Activated CD4-positive, alpha-beta T cell treated with anti-CD3 and anti-CD28 coated beads, Interleukin-2, amount 50 U/mL, for 4 hours (primary cell): ENCODE data around the gene OSM.
"Not testable (repeated sequence)": the region's sequence is repeated elsewhere in the genome, so short reads cannot be mapped to it uniquely, and the experiment has no call there.

Source experiments
- DNase-seq, 2 experiments: peaks; one replicate each; pipeline ENCODE4 v3.0.0-alpha.2; 2020

OSM gene

GRCh38 chr22:30241576-30242371, 24.9 kb downstream of the OSM start:
- no peak for DNase-seq

DNA sequence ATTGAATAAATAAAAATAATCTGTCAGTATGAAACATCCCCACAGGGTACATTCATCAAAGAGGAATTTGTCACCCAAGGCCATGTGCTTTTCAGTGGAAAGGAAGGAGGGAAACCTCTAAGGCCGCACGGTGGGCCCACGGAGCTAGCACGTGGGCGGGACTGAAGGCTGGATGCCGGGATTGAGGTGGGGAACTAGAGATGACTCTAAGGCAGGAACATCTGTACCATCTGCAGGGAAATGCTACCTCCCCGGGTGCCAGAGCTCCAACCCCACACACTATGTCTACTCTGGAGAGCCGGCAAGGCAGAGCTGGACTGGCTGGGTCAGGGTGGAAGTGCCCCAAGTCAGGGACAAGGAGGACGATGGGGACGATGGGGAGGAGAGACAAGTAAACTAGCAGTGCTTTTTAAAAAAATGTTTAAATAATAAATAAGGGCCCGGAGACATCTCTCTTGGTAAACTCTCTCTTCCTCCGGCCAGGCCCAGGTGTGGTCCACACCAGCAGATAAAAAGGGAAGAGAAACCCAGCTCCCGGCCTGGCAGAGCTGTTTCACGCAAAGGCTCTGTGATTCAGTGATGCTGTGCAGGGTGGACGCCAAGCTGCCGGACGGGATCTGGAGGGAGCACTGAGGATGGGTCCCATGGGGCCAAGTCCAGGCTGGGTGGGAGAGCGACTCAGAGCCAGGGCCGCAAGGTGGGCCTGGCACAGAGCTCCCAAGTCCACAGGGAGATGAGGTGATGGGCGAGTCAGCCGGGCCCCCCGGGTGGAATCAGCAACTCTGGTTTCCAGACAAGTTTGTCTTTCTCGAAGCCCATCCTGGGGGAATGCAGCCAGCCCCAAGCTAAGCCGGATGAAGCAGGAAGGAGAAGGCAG, 25.9 kb downstream of the OSM start:
- no peak for DNase-seq

DNA sequence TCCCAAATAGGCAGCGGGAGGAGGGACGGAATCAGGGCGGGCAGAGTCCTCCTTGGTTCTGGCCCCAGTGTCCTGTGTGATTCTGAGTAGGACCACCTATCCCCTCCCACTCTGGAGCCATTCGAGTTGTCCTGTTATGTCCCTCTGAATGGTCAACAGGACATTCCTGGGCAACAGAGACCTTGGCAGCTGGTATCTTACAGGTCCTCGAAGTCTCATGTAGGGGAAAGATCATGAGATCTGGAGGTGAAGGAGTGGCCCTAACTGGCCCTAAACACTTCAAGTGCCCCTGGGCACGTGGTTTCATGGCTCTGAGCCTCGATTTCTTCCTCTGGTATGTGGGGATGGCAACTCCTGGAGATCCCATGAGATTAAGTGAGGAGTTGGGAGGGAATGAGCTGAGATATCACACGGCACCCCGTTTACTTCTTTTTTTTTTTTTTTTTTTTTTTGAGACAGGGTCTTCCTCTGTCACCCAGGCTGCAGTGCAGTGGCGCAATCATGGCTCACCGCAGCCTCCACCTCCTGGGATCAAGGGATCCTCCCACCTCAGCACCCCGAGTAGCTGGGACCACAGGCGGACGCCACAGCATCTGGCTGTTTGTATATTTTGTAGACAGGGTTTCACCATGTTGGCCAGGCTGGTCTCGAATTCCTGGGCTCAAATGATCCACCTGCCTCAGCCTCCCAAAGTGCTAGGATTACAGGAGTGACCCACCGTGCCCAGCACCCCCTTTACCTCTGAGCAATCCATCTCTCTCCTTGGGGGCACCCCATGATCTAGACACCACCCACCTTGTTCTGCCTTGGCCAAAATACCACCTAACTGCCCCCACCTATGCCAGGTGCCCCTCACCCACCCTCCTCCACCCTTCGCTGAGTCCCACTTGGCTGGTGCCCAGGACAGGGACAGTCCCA, 26.9 kb downstream of the OSM start:
- DNase-seq, result no peak

DNA sequence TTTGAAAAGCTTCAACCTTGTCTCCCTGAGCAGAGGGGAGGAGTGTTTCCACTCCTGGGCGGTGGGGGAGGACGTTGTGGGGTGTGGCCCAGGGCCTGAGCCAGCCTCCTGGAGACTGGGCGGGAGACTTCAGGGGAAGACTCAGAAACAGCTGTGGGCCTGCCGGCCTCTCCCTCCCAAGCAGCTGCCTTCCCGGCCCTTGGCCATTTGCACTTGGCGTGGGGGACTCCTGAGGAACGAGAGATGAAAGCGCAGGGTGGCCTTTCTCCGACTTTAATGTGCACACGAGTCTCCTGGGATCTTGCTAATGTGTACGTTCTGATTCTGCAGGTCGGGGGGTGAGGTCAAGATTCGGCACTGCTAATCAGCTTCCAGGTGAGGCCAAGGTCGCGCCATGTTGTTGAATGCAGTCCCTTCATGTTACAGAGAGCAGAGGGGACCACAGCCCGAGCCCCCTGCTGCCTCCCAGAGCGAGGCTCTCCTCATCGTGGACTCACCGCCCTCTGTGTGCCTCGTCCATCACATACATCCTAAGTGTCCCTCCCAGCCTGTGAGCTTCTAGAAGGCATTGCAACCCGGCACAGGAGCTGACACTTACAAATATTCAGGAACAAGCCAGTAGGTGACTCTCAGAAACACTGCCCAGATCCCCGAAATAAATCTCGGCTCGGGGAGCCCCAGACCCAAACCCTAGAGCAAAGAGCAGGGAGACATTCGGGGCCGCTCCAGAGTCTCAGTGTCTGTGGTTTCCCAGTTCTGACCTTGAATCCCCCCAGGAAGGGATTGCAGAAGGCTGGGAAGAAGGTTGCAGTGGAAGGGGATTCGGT, 27.8 kb downstream of the OSM start:
- no peak for DNase-seq

- no peak for DNase-seq
Measured at GRCh38 chr22:30238136-30238535, 28.5 kb downstream of the OSM start.

DNA sequence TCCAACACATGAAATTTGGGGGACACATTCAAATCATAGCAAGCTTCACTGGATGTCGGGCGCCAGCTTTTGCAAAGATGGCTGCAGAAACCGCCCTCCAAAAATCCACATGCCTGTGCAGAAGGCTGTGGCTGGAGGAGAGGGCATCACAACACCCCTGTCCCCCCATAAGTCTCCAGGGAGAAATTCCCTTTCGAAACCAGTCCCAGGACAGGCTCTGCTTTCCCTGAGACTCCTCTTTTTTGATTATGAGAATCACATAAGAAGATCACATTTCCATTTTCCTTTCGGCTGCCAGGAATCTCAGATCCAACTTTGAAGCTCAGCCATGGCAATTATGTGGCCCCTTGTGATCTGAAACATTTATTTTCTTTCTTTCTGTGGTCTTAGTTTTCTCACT, 29.8 kb downstream of the OSM start:
- DNase-seq, result no peak

- DNase-seq, result no peak
Measured at GRCh38 chr22:30235687-30236170, 30.9 kb downstream of the OSM start.

GRCh38 chr22:30234786-30235470, 31.7 kb downstream of the OSM start:
- DNase-seq, result no peak

GRCh38 chr22:30234325-30234724, 32.3 kb downstream of the OSM start:
- DNase-seq, result not testable (repeated sequence)

GRCh38 chr22:30233582-30233981, 33.1 kb downstream of the OSM start:
- no peak for DNase-seq

GRCh38 chr22:30232716-30233218, 33.9 kb downstream of the OSM start:
- no peak for DNase-seq

- DNase-seq, result no peak
Measured at GRCh38 chr22:30230787-30231461, 35.7 kb downstream of the OSM start.

GRCh38 chr22:30230330-30230729, 36.3 kb downstream of the OSM start:
- no peak for DNase-seq

GRCh38 chr22:30228509-30229359, 37.9 kb downstream of the OSM start:
- DNase-seq, result no peak

DNA sequence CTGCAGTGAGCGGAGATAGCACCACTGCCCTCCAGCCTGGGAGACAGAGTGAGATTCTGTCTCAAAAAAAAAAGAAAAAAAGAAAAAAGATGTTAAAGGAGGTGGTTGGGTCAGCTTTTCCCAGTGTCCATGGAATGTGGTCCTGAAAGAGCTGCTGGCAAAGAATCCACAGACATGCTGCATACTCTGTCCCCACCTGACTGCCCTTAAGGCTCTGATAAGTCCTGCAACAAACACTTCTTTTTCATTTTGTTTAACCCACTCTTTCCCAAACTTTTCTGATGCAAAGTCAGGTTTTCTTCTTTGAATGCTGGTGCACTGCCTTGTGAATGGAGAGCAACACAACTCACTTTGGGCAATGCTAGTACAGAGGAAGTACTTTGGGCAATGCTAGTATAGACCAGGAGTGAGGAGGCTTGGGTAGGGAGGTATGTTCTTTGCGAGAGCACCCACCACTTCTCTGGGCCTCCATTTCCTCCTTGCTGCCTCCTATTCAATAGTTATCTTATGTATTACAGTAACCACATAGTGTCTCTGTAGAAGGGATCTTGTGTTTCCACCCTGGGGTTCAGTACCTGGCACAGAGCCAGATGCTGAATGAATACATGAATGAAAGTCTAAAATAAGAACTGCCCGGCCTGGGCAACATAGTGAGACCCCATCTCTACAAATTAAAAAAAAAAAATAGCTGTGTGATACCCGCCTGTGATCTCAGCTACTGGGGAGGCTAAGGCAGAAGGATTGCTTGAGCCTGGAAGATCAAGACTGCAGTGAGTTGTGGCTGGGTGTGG, 39.0 kb downstream of the OSM start:
- no peak for DNase-seq

- DNase-seq, result no peak
Measured at GRCh38 chr22:30226192-30226832, 40.3 kb downstream of the OSM start.

DNA sequence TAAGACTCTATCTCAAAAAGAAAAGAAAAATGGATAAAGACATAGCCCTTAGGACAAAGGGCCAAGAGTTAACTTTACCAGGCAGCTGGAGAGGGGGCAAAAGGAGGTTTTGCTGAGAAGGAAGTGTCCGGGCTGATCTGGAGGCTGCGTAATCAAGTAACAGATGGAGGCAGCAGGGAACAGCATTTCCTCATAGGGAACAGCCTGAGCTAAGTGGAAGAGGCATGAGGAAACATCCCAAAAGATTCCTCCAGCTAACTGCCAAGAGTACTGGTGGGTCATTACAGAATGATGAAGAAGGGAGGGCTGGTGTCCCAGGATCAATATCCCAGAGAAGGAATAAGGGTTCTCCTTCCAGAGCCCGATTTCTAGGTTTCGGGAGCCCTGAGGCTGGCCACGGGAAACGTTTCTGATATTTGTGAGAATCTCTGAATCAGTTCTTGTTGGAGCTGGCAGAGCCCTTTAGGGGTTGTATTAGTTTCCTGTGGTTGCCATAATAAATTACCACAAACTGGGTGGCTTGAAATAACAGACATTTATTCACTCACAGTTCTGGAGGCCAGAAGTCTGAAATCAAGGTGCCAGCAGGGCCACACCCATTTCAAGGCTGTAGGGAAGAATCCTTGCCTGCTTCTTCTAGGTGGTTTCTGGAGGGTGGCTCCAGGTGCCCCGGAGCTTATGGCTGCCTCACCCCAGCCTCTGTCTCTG, 41.3 kb downstream of the OSM start:
- no peak for DNase-seq
